HFF-Myc (cell line): Measurements from ENCODE around the gene PPIE.
"Not testable (repeated sequence)": the region's sequence is repeated elsewhere in the genome, so short reads cannot be mapped to it uniquely, and the experiment has no call there.

ENCODE experiments used
- DNase-seq: peaks from one replicate; pipeline ENCODE4 v3.0.0-alpha.2; 2011; ENCODE audit warnings: low read depth; ENCODE audit errors: extremely low read depth
- H3K4me3 ChIP-seq: replicated peaks from 2 replicates; pipeline ENCODE4 v1.5.1; 2011; ENCODE audit warnings: low read depth, mild to moderate bottlenecking, control low read depth, low read length
- CTCF ChIP-seq: IDR thresholded peaks from 2 replicates; pipeline ENCODE4 v1.5.1; 2012; ENCODE audit warnings: mild to moderate bottlenecking, low read depth, low read length, control low read depth; ENCODE audit errors: missing control alignments

The PPIE gene

GRCh38 chr1:39776400-39776713, 37.7 kb downstream of the PPIE start:
- DNase-seq: no peak
- no peak for TF ChIP-seq CTCF
- H3K4me3 ChIP-seq: no peak overlapping the region

GRCh38 chr1:39776886-39777285, 38.2 kb downstream of the PPIE start:
- DNase-seq: no peak
- H3K4me3 ChIP-seq: no peak overlapping the region
- TF ChIP-seq CTCF: no peak

GRCh38 chr1:39777306-39777705, 38.6 kb downstream of the PPIE start:
- TF ChIP-seq CTCF: no peak
- no peak overlapping the region for H3K4me3 ChIP-seq
- DNase-seq: no peak

GRCh38 chr1:39777896-39778295, 39.2 kb downstream of the PPIE start:
- not testable (repeated sequence) for DNase-seq, H3K4me3 ChIP-seq

GRCh38 chr1:39778463-39779099, 39.9 kb downstream of the PPIE start:
- not testable (repeated sequence) for DNase-seq, H3K4me3 ChIP-seq

- H3K4me3 ChIP-seq: no peak overlapping the region
- no peak for DNase-seq
- no peak for TF ChIP-seq CTCF
Measured at GRCh38 chr1:39779137-39779536, 40.5 kb downstream of the PPIE start.

GRCh38 chr1:39779821-39780220, 41.1 kb downstream of the PPIE start:
- DNase-seq: no peak
- H3K4me3 ChIP-seq: no peak overlapping the region
- TF ChIP-seq CTCF: no peak

GRCh38 chr1:39781349-39781715, 42.6 kb downstream of the PPIE start:
- no peak overlapping the region for H3K4me3 ChIP-seq
- TF ChIP-seq CTCF: no peak
- DNase-seq: no peak
